SW 1271 (cell line): Measurements from ENCODE around the gene PLEKHA7.
"Not testable (repeated sequence)": the region's sequence is repeated elsewhere in the genome, so short reads cannot be mapped to it uniquely, and the experiment has no call there.

Source experiments
- DNase-seq, 2 experiments: peaks; one replicate each; lab custom pipeline; 2025; lab: John Stamatoyannopoulos, UW

The PLEKHA7 gene

DNA sequence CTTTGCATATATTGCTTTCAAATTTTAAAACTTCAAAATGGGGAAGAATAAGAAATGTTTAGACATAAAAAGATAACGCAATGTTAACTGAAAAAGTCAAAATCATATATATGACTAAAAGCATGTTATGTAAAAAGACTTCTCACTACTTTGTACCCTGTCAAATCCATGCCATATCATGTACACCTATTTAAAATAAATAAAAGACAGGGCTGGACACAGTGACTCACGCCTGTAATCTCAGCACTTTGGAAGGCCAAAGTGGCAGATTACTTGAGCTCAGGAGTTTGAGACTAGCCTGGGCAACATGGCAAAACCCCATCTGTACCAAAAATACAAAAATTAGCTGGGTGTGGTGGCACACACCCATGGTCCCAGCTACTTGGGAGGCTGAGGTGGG lies 109.5 kb downstream of the PLEKHA7 start:
- DNase-seq: not testable (repeated sequence)

DNA sequence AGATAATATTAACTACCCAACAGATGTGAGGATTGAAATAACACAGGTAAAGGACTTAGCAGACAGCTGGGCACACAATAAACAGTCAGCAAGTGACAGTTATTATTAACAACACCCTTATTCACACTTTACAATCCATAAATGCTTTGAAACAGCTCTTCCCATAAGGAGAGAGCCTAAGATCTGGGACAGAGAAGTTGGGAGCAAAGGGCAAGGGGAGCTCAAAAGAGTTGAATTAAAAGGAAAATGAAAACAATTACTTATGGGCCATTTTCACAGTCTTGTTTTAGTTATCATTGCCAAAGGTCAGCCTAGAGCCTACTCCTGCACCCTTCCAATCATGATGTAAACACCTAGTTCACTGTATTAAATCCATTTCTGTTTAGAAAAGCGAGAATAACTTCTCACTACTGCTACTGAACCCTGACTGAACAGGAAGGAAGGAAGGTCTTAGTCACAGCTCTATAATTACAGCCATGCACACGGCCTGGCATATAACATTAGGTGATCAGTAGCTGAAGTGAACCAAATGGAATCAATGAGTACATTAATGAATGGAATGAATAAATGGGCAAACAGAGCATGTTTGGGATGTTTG lies 111.3 kb downstream of the PLEKHA7 start:
- DNase-seq: no peak

- DNase-seq: no peak
These were observed 112.0 kb downstream of the PLEKHA7 start for GRCh38 chr11:16902182-16902581.

GRCh38 chr11:16900491-16900890 lies 113.7 kb downstream of the PLEKHA7 start:
- DNase-seq: no peak

- DNase-seq: no peak
These were observed 114.4 kb downstream of the PLEKHA7 start for GRCh38 chr11:16899708-16900303.

- no peak for DNase-seq
These were observed 115.8 kb downstream of the PLEKHA7 start for GRCh38 chr11:16898274-16898985.

GRCh38 chr11:16897470-16898061 lies 116.6 kb downstream of the PLEKHA7 start:
- DNase-seq: no peak

- DNase-seq: no peak
These were observed 117.3 kb downstream of the PLEKHA7 start for GRCh38 chr11:16896729-16897469.

DNA sequence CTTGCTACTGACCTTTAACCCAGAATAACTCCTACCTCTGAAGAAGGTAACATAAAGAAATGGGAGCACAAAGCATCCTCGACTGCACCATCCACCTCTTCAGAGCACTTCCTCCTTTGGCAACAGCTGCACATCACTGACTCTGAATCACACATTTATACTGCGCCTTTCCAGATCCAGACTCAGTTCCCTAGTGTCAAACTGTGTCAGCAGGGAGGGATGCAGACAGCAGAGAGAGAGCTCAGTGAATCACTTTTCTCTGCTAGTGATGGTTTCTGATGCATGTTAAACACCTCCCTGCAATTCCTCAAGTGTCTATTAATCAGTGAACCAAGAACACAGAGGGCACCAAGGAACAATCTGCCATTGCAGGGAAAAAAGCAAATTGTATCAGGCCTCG lies 118.9 kb downstream of the PLEKHA7 start:
- no peak for DNase-seq

- DNase-seq: no peak
These were observed 120.7 kb downstream of the PLEKHA7 start for GRCh38 chr11:16893456-16894066.

GRCh38 chr11:16891964-16892363 lies 122.2 kb downstream of the PLEKHA7 start:
- DNase-seq: peak in 1 of 2 experiments; percentile 6

DNA sequence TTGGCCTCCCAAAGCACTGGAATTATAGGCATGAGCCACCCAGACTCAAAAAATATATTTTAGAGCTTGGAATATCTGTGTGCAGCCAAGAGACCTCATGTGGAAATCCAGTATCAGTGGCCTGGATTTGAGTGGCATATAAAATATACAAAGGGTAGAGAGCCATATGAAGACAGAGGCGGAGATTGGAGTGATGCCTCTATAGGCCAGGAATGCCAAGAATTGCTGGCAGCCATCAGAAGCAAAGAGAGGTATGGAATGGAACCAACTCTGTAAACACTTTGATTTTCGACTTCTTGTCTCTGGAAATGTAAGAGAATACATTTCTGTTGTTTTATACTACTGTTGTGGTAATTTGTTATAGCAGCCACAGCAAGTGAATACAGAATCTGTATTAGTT lies 123.0 kb downstream of the PLEKHA7 start:
- no peak for DNase-seq

GRCh38 chr11:16890442-16890841 lies 123.8 kb downstream of the PLEKHA7 start:
- no peak for DNase-seq

DNA sequence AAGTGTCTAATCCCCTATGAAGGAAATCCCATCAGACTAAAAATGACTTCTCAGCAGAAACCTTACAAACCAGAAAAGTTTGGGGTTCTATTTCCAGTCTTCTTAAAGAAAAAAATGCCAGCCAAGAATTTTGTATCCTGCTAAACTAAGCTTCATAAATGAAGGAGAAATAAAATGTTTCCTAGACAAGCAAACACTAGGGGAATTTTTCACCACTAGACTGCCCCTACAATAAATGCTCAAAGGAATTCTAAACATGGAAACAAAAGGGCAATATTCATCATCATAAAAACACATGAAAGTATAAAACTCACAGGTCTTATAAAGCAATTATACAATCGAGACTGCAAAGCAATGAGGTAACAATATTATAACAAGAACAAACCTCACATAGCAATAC lies 124.3 kb downstream of the PLEKHA7 start:
- no peak for DNase-seq

- DNase-seq: not testable (repeated sequence)
These were observed 125.2 kb downstream of the PLEKHA7 start for GRCh38 chr11:16889010-16889409.

DNA sequence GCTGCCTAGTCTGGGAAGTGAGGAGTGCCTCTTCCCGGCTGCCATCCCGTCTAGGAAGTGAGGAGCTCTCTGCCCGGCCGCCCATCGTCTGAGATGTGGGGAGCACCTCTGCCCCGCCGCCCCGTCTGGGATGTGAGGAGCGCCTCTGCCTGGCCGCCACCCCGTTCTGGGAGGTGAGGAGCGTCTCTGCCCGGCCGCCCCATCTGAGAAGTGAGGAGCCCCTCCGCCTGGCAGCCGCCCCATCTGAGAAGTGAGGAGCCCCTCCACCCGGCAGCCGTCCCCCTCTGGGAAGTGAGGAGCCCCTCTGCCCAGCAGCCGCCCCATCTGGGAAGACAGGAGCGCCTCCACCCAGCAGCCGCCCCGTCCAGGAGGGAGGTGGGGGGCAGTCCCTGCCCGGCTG lies 126.3 kb downstream of the PLEKHA7 start:
- DNase-seq: not testable (repeated sequence)

GRCh38 chr11:16883174-16883573 lies 131.0 kb downstream of the PLEKHA7 start:
- peak in 1 of 2 experiments; percentile 18 for DNase-seq

- DNase-seq: no peak
These were observed 132.4 kb downstream of the PLEKHA7 start for GRCh38 chr11:16881766-16882165.

DNA sequence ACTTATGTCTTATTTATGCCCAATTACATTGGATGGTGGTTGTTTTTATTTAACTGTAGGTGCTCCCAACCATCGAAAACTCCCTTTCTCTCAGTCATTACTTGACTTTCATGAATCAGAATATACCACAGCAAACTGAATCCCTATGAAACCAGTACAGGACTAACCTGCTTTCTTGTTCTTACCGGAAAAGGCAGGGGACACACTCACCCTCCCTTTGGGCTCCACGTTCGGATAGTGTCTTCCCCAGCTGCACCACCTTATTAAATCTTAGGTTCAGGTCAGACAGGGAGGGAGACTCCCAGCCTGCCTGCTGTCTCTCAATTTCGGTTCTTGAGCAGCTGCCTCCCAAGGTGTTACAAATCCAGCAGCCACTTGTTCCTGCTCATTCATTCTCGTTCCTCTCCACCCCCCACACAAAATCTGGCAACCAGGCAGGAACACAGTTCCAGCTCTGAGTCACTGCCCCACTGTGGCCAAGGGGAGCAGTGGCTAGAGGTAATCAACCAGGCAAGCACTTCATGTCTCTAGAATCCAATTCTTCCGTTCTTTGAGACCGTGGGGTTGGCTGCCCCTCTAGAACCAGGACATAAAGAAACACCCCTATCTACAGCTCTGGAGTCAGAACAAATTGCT lies 133.0 kb downstream of the PLEKHA7 start:
- no peak for DNase-seq

- no peak for DNase-seq
These were observed 133.9 kb downstream of the PLEKHA7 start for GRCh38 chr11:16880184-16880801.

- no peak for DNase-seq
These were observed 134.5 kb downstream of the PLEKHA7 start for GRCh38 chr11:16879690-16880089.
